A673 (cell line): Measurements from ENCODE around the gene MMP28. TPM values are rescaled to one million over a fixed set of nuclear protein-coding genes. Genes with fewer than 3 reads are reported as not detected.

ENCODE experiments used
- BruUV-seq: library from RNA; stranded (reverse); fragments of 400-500 nt; replicated peaks from 2 replicates; lab custom pipeline; 2021; lab: Mats Ljungman, UMichigan
- CTCF ChIA-PET: fragments of 300-600 bp; sonication (Branson Sonifier 250); formaldehyde crosslinking; loops from one replicate; lab custom pipeline; 2022; ENCODE audit warnings: antibody characterized with exemption; lab: Charles Lee
- POLR2A ChIA-PET: fragments of 300-600 bp; sonication (Branson Sonifier 250); formaldehyde crosslinking; loops from one replicate; lab custom pipeline; 2022; ENCODE audit warnings: antibody characterized with exemption; ENCODE audit not compliant: low non-redundant PET; lab: Charles Lee
- DNase-seq: peaks from one replicate; pipeline ENCODE4 v3.0.0-alpha.2; 2015; ENCODE audit warnings: low spot score
- H3K27ac ChIP-seq: fragments of 200-600 bp; sonication (generic); 2 replicates; pipeline ENCODE4 v1.5.1; 2016; ENCODE audit warnings: mixed run types, low read depth, mild to moderate bottlenecking, mixed read lengths, antibody characterized with exemption, low read length; ENCODE audit not compliant: poor library complexity, severe bottlenecking
- H3K27me3 ChIP-seq: fragments of 200-600 bp; sonication (generic); replicated peaks from 2 replicates; pipeline ENCODE4 v1.6.1; 2017; ENCODE audit warnings: mixed run types, low read depth, mild to moderate bottlenecking, mixed read lengths, antibody characterized with exemption, low read length; ENCODE audit not compliant: insufficient read depth, poor library complexity
- H3K36me3 ChIP-seq: fragments of 200-600 bp; sonication (generic); 2 replicates; pipeline ENCODE4 v1.6.1; 2016; ENCODE audit warnings: mixed run types, mild to moderate bottlenecking, mixed read lengths, antibody characterized with exemption, low read length; ENCODE audit not compliant: insufficient read depth, poor library complexity, severe bottlenecking
- H3K4me1 ChIP-seq: fragments of 200-600 bp; sonication (generic); 2 replicates; pipeline ENCODE4 v1.6.1; 2017; ENCODE audit warnings: mixed run types, mild to moderate bottlenecking, mixed read lengths, antibody characterized with exemption, low read length; ENCODE audit not compliant: insufficient read depth, poor library complexity, severe bottlenecking
- H3K4me3 ChIP-seq: fragments of 200-600 bp; sonication (generic); 2 replicates; pipeline ENCODE4 v1.5.1; 2016; ENCODE audit warnings: low read depth, mixed run types, mild to moderate bottlenecking, mixed read lengths, low read length; ENCODE audit not compliant: poor library complexity, severe bottlenecking
- H3K9me3 ChIP-seq: fragments of 200-600 bp; sonication (generic); 2 replicates; pipeline ENCODE4 v1.6.1; 2016; ENCODE audit warnings: mixed run types, low read depth, mild to moderate bottlenecking, mixed read lengths, antibody characterized with exemption, low read length; ENCODE audit not compliant: poor library complexity, severe bottlenecking
- EZH2 ChIP-seq: fragments of 200-600 bp; sonication (generic); IDR thresholded peaks from 2 replicates; pipeline ENCODE4 v1.6.1; 2017; ENCODE audit warnings: borderline replicate concordance, low read depth, mild to moderate bottlenecking, mixed read lengths, antibody characterized with exemption, low read length; ENCODE audit not compliant: poor library complexity, severe bottlenecking
- intact Hi-C: fragments of 100-400 bp; cut with micrococcal nuclease; formaldehyde crosslinking; loops from one replicate; pipeline ENCODE4 v1.10.0; 2022; ENCODE audit not compliant: unreplicated experiment
- total RNA-seq: library from RNA; stranded (reverse); gene quantifications from 2 replicates; pipeline ENCODE4 v1.2.3, GENCODE V29; 2021
- TF ChIP-seq, protein P1 (sequence below): fragments of 300-800, 200-600 bp; sonication (generic); conservative IDR thresholded peaks from 2 replicates; pipeline ENCODE4 v1.5.1; 2017; ENCODE audit warnings: low read depth, mild to moderate bottlenecking, antibody characterized with exemption, low read length, moderate library complexity, mixed read lengths

MMP28 gene
- total RNA-seq, 1 experiment from 2014 or later: not detected

GRCh38 chr17:35716897-35717465 lies 78.5 kb downstream of the MMP28 start:
- H3K27ac ChIP-seq: no peak overlapping the region
- no peak overlapping the region for H3K4me3 ChIP-seq
- POLR2A ChIA-PET: no interaction called here
- CTCF ChIA-PET: no interaction called here
- no TSS peak for BruUV-seq
- peaks cover 3% of the 10 kb centered on the region for H3K36me3 ChIP-seq
- H3K9me3 ChIP-seq: no peaks in the 10 kb centered on the region
- DNase-seq: no peak
- H3K27me3 ChIP-seq: no peaks in the 10 kb centered on the region
- H3K4me1 ChIP-seq: no peaks in the 10 kb centered on the region
- TF ChIP-seq, protein P1, sequence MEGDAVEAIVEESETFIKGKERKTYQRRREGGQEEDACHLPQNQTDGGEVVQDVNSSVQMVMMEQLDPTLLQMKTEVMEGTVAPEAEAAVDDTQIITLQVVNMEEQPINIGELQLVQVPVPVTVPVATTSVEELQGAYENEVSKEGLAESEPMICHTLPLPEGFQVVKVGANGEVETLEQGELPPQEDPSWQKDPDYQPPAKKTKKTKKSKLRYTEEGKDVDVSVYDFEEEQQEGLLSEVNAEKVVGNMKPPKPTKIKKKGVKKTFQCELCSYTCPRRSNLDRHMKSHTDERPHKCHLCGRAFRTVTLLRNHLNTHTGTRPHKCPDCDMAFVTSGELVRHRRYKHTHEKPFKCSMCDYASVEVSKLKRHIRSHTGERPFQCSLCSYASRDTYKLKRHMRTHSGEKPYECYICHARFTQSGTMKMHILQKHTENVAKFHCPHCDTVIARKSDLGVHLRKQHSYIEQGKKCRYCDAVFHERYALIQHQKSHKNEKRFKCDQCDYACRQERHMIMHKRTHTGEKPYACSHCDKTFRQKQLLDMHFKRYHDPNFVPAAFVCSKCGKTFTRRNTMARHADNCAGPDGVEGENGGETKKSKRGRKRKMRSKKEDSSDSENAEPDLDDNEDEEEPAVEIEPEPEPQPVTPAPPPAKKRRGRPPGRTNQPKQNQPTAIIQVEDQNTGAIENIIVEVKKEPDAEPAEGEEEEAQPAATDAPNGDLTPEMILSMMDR: no peak
- no peak for TF ChIP-seq EZH2
- intact Hi-C loops: no loop called here

DNA sequence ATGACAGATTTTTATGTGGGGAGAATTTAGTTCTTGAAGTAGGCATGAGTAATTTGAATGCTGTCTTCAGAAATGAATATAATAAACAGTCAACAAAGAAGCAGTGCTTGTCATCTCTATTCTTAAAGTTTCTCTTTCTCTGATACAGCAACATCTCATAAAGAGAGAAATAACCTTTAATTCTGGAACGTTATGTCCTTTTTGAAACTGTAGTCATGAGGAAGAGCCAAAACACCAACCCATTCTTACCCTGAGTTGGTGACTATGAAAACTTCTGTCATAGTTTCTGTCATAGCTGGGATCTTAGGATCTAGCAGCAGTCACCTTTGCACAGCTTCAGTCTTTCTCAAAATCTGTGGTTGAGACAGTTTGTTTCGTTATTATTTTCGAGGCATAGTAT lies 79.3 kb downstream of the MMP28 start:
- no peaks in the 10 kb centered on the region for H3K27me3 ChIP-seq
- peaks cover 3% of the 10 kb centered on the region for H3K36me3 ChIP-seq
- POLR2A ChIA-PET: no interaction called here
- TF ChIP-seq, protein P1: no peak
- no peak for TF ChIP-seq EZH2
- H3K4me3 ChIP-seq: no peak overlapping the region
- H3K27ac ChIP-seq: no peak overlapping the region
- no peaks in the 10 kb centered on the region for H3K9me3 ChIP-seq
- no peaks in the 10 kb centered on the region for H3K4me1 ChIP-seq
- CTCF ChIA-PET: no interaction called here
- intact Hi-C loops: no loop called here
- BruUV-seq: no TSS peak
- no peak for DNase-seq

Other genes starting within 250 kb of the MMP28 start
- not detected in 2 replicates for gene SLFN14, start 234.8 kb downstream of the MMP28 start, total RNA-seq
- 2.5 and 3.2 TPM in 2 replicates for gene PEX12, start 217.1 kb downstream of the MMP28 start, total RNA-seq
- gene AP2B1, start 208.3 kb downstream of the MMP28 start, total RNA-seq: 117 and 124 TPM in 2 replicates
- gene RASL10B, start 64.0 kb downstream of the MMP28 start, total RNA-seq: 15.9 TPM in 2 replicates
- not detected in 2 replicates for gene GAS2L2, start 42.4 kb downstream of the MMP28 start, total RNA-seq
- gene C17orf50, start 34.8 kb downstream of the MMP28 start, total RNA-seq: not detected in 2 replicates
- gene TAF15, start 13.8 kb upstream of the MMP28 start, total RNA-seq: 108 TPM in 2 replicates
- not detected in 2 replicates for gene HEATR9, start 73.2 kb upstream of the MMP28 start, total RNA-seq
- gene CCL5, start 84.7 kb upstream of the MMP28 start, total RNA-seq: not detected in 2 replicates
- 2.1 and 5.5 TPM in 2 replicates for gene RDM1, start 135.1 kb upstream of the MMP28 start, total RNA-seq
- gene LYZL6, start 148.1 kb upstream of the MMP28 start, total RNA-seq: not detected in 2 replicates
- gene CCL16, start 185.9 kb upstream of the MMP28 start, total RNA-seq: not detected in 2 replicates
- gene CCL14, start 191.1 kb upstream of the MMP28 start, total RNA-seq: not detected in 2 replicates
- gene CCL15, start 205.9 kb upstream of the MMP28 start, total RNA-seq: not detected in 2 replicates
- gene CCL23, start 222.3 kb upstream of the MMP28 start, total RNA-seq: not detected in 2 replicates